GM18861 (cell line): ENCODE results near the gene C22orf15.

Experiments
- ATAC-seq: cut with Tn5 transposase; IDR thresholded peaks from one replicate; pipeline ENCODE4 v1.9.1; 2021; ENCODE audit not compliant: unreplicated experiment

C22orf15 gene

GRCh38 chr22:23772649-23773473 lies 10.1 kb downstream of the C22orf15 start, which contains the start of gene MMP11:
TSS of gene MMP11 (plus strand) at chr22:23772849. CDS start at chr22:23772871, 22 bp downstream.
- no peak for ATAC-seq

GRCh38 chr22:23773483-23774113 lies 10.8 kb downstream of the C22orf15 start:
- no peak for ATAC-seq

- no peak for ATAC-seq
Observed at GRCh38 chr22:23774114-23774921, 11.5 kb downstream of the C22orf15 start.

GRCh38 chr22:23774922-23775436 lies 12.2 kb downstream of the C22orf15 start:
- no peak for ATAC-seq

GRCh38 chr22:23775779-23776375 lies 13.1 kb downstream of the C22orf15 start:
- ATAC-seq, result no peak

GRCh38 chr22:23777776-23778576 lies 15.2 kb downstream of the C22orf15 start:
- no peak for ATAC-seq

GRCh38 chr22:23778577-23778900 lies 15.7 kb downstream of the C22orf15 start:
- ATAC-seq, result no peak

GRCh38 chr22:23779083-23779482 lies 16.3 kb downstream of the C22orf15 start:
- no peak for ATAC-seq

- no peak for ATAC-seq
Observed at GRCh38 chr22:23779731-23780130, 16.9 kb downstream of the C22orf15 start.

- ATAC-seq, result no peak
Observed at GRCh38 chr22:23780146-23780748, 17.5 kb downstream of the C22orf15 start.

GRCh38 chr22:23781065-23781464 lies 18.3 kb downstream of the C22orf15 start:
- ATAC-seq, result no peak

- no peak for ATAC-seq
Observed at GRCh38 chr22:23781511-23782183, 18.9 kb downstream of the C22orf15 start.

- ATAC-seq, result no peak
Observed at GRCh38 chr22:23782252-23782651, 19.5 kb downstream of the C22orf15 start.

- ATAC-seq, result no peak
Observed at GRCh38 chr22:23782703-23783102, 19.9 kb downstream of the C22orf15 start.

GRCh38 chr22:23783265-23784150 lies 20.7 kb downstream of the C22orf15 start:
- ATAC-seq, result no peak

GRCh38 chr22:23784215-23784732 lies 21.5 kb downstream of the C22orf15 start:
- no peak for ATAC-seq

- no peak for ATAC-seq
Observed at GRCh38 chr22:23786261-23786710, 23.5 kb downstream of the C22orf15 start.
